Hippocampal formation (tissue), 2 donors: ENCODE data around the gene MAD1L1.

Experiments used
- DNase-seq, 2 donors: peaks; one replicate each; lab custom pipeline; 2025; lab: John Stamatoyannopoulos, UW

MAD1L1 gene

GRCh38 chr7:2105280-2105679 lies 127.5 kb downstream of the MAD1L1 start:
- no peak for DNase-seq

GRCh38 chr7:2104716-2105115 lies 128.0 kb downstream of the MAD1L1 start:
- no peak for DNase-seq

- peak in 1 of 2 donors; percentile 66 for DNase-seq
These were observed 128.5 kb downstream of the MAD1L1 start for GRCh38 chr7:2104107-2104710.

- no peak for DNase-seq
These were observed 129.5 kb downstream of the MAD1L1 start for GRCh38 chr7:2103071-2103898.

GRCh38 chr7:2102375-2102723 lies 130.4 kb downstream of the MAD1L1 start:
- DNase-seq = no peak

GRCh38 chr7:2101630-2102374 lies 130.9 kb downstream of the MAD1L1 start:
- DNase-seq = no peak

- no peak for DNase-seq
These were observed 132.2 kb downstream of the MAD1L1 start for GRCh38 chr7:2100278-2101208.

GRCh38 chr7:2099048-2099957 lies 133.4 kb downstream of the MAD1L1 start:
- DNase-seq = no peak

GRCh38 chr7:2098496-2098895 lies 134.2 kb downstream of the MAD1L1 start:
- no peak for DNase-seq

- DNase-seq = no peak
These were observed 134.7 kb downstream of the MAD1L1 start for GRCh38 chr7:2098056-2098455.

GRCh38 chr7:2097492-2097891 lies 135.3 kb downstream of the MAD1L1 start:
- DNase-seq = no peak

GRCh38 chr7:2096692-2097387 lies 135.9 kb downstream of the MAD1L1 start:
- DNase-seq = no peak

- DNase-seq = no peak
These were observed 137.3 kb downstream of the MAD1L1 start for GRCh38 chr7:2095436-2095835.

- DNase-seq = no peak
These were observed 138.2 kb downstream of the MAD1L1 start for GRCh38 chr7:2094454-2095045.

- DNase-seq = no peak
These were observed 138.9 kb downstream of the MAD1L1 start for GRCh38 chr7:2093843-2094220.

- no peak for DNase-seq
These were observed 139.4 kb downstream of the MAD1L1 start for GRCh38 chr7:2093215-2093842.

GRCh38 chr7:2092279-2092678 lies 140.5 kb downstream of the MAD1L1 start:
- no peak for DNase-seq

- DNase-seq = no peak
These were observed 141.9 kb downstream of the MAD1L1 start for GRCh38 chr7:2090526-2091520.
